ENCODE results near the gene OR1A2.
A peak's percentile ranks its signal among the peaks of the same experiment; 100 is the strongest.
"Not testable (repeated sequence)": the region's sequence is repeated elsewhere in the genome, so short reads cannot be mapped to it uniquely, and the experiment has no call there.

The OR1A2 gene

GRCh38 chr17:3222505-3222904, 25.2 kb downstream of the OR1A2 start:
- H3K27me3 ChIP-seq (ENCODE audit: insufficient read depth, poor library complexity, severe bottlenecking): peaks cover 2% of the 10 kb centered on the region
- TF ChIP-seq CTCF (IDR thresholded peaks at IDR 0.05; ENCODE audit: poor library complexity, severe bottlenecking): no peak
- H3K36me3 ChIP-seq (ENCODE audit: low read depth): no peaks in the 10 kb centered on the region
- H3K9me3 ChIP-seq (ENCODE audit: severe bottlenecking): no peaks in the 10 kb centered on the region
- H3K4me3 ChIP-seq (ENCODE audit: severe bottlenecking): no peak overlapping the region
- no peaks in the 10 kb centered on the region for H3K4me1 ChIP-seq (ENCODE audit: insufficient read depth, poor library complexity, severe bottlenecking)
- DNase-seq (ENCODE audit: low spot score): no peak
- H3K27ac ChIP-seq (ENCODE audit: poor library complexity, severe bottlenecking): no peak overlapping the region
- no peak for ATAC-seq (ENCODE audit: low read depth)

GRCh38 chr17:3224721-3225352, 27.5 kb downstream of the OR1A2 start:
- DNase-seq (ENCODE audit: low spot score); H3K4me1 ChIP-seq (ENCODE audit: insufficient read depth, poor library complexity, severe bottlenecking); H3K9me3 ChIP-seq (ENCODE audit: severe bottlenecking); H3K27me3 ChIP-seq (ENCODE audit: insufficient read depth, poor library complexity, severe bottlenecking); H3K4me3 ChIP-seq (ENCODE audit: severe bottlenecking); H3K36me3 ChIP-seq (ENCODE audit: low read depth); H3K27ac ChIP-seq (ENCODE audit: poor library complexity, severe bottlenecking); ATAC-seq (ENCODE audit: low read depth): not testable (repeated sequence)

- H3K4me1 ChIP-seq (ENCODE audit: insufficient read depth, poor library complexity, severe bottlenecking); H3K36me3 ChIP-seq (ENCODE audit: low read depth); H3K27me3 ChIP-seq (ENCODE audit: insufficient read depth, poor library complexity, severe bottlenecking); H3K9me3 ChIP-seq (ENCODE audit: severe bottlenecking); H3K4me3 ChIP-seq (ENCODE audit: severe bottlenecking); ATAC-seq (ENCODE audit: low read depth); H3K27ac ChIP-seq (ENCODE audit: poor library complexity, severe bottlenecking); DNase-seq (ENCODE audit: low spot score): not testable (repeated sequence)
Observed at GRCh38 chr17:3232300-3232699, 35.0 kb downstream of the OR1A2 start.

GRCh38 chr17:3238685-3239084, 41.4 kb downstream of the OR1A2 start:
- ATAC-seq (ENCODE audit: low read depth): peak; percentile 70; the same call in 2 of the 3 replicates
- H3K4me3 ChIP-seq (ENCODE audit: severe bottlenecking); H3K27ac ChIP-seq (ENCODE audit: poor library complexity, severe bottlenecking): not testable (repeated sequence)

GRCh38 chr17:3241044-3241443, 43.7 kb downstream of the OR1A2 start:
- not testable (repeated sequence) for H3K9me3 ChIP-seq (ENCODE audit: severe bottlenecking); DNase-seq (ENCODE audit: low spot score); H3K27me3 ChIP-seq (ENCODE audit: insufficient read depth, poor library complexity, severe bottlenecking); ATAC-seq (ENCODE audit: low read depth); H3K4me3 ChIP-seq (ENCODE audit: severe bottlenecking); H3K36me3 ChIP-seq (ENCODE audit: low read depth); H3K4me1 ChIP-seq (ENCODE audit: insufficient read depth, poor library complexity, severe bottlenecking); H3K27ac ChIP-seq (ENCODE audit: poor library complexity, severe bottlenecking)

More at GRCh38 chr17:3238685-3239084, 41.4 kb downstream of the OR1A2 start:
- H3K9me3 ChIP-seq (ENCODE audit: severe bottlenecking); DNase-seq (ENCODE audit: low spot score); H3K27me3 ChIP-seq (ENCODE audit: insufficient read depth, poor library complexity, severe bottlenecking); H3K4me1 ChIP-seq (ENCODE audit: insufficient read depth, poor library complexity, severe bottlenecking); H3K36me3 ChIP-seq (ENCODE audit: low read depth): not testable (repeated sequence)

GRCh38 chr17:3244841-3245240, 47.5 kb downstream of the OR1A2 start:
- H3K27me3 ChIP-seq (ENCODE audit: insufficient read depth, poor library complexity, severe bottlenecking); ATAC-seq (ENCODE audit: low read depth); H3K27ac ChIP-seq (ENCODE audit: poor library complexity, severe bottlenecking); H3K36me3 ChIP-seq (ENCODE audit: low read depth); H3K9me3 ChIP-seq (ENCODE audit: severe bottlenecking); H3K4me1 ChIP-seq (ENCODE audit: insufficient read depth, poor library complexity, severe bottlenecking); H3K4me3 ChIP-seq (ENCODE audit: severe bottlenecking); DNase-seq (ENCODE audit: low spot score): not testable (repeated sequence)

Data from RWPE2 (cell line).